GM21367 (cell line): ENCODE results near the gene DPEP1.
"Not testable (repeated sequence)": the region's sequence is repeated elsewhere in the genome, so short reads cannot be mapped to it uniquely, and the experiment has no call there.

ENCODE experiments used
- ATAC-seq: cut with Tn5 transposase; IDR thresholded peaks from one replicate; pipeline ENCODE4 v1.9.1; 2021; ENCODE audit not compliant: unreplicated experiment

Gene DPEP1

DNA sequence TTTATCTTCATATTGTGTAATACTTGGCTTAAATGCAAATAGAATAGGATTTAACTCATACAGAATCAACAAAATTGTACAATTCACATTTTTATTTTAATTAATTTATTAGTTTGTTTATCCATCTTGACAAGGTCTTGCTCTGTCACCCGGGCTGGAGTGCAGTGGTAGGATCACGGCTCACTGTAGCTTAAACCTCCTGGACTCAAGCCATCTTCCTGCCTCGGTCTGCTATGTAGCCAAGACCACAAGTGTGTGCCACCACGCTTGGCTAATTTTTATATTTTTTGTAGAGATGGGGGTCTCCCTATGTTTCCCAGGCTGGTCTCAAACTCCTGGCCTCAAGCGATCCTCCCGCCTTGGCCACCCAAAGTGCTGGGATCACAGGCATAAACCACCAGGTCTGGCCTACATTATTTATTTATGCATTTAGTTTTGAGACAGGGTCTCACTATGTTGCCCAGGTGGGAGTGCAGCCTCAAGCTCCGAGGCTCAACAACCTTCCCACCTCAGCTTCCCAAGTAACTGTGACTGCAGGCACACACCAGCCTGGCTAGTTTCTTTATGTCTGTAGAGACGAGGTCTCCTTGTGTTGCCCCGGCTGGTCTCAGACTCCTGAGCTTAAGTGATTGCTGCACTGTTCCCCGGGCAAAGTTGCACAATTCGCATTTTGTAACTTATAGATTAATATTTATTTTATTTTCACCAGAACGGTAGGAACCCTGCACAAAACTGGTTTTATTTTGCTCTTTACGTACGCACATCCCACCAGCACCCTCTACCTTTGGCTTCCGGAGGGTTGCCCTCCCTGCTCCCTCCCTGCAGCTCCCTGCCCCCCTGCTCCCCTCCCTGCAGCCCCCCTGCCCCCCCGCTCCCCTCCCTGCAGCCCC, 4.9 kb downstream of the DPEP1 start:
- ATAC-seq: no peak

DNA sequence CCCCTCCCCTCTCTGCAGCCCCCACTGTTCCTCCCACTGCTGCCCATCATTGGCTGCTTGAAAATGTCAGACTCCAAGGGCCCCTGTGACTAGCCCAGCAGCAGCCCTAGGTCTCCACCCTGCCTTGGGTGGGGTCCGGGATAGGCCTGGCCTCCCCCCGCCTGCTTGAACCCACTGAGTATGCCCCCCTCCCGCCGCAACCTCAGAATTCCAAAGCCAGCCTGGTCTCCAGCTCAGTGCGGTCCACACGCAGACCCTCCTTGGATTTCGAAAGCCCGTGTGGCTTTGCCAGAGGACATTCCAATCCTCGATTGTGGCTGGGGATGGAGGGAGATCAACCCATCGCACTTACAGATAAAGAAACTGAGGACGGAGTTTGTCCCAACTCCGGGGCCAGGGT, 6.4 kb downstream of the DPEP1 start:
- no peak for ATAC-seq

DNA sequence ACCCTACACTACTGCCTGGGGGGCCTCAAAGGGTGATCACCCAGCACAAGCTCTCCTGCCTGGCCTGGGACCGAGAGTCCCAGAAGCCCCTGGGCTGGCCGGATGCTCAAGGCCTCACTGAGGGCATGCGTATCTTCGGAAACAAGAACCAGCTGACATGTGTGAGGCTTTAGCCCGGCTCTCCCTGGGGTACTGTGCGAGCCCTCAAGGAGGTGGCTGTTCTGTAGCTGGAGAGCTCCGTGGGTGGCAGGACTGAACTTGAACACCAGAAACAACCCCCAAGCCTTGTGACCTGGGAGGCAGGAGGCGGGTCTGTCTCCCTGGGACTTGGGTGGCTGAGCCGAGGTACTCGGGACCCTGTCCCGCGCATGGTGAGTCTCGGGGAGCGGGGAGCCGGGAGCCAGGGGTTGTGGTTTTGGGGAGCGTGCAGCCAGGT, 7.0 kb downstream of the DPEP1 start:
- ATAC-seq: no peak

DNA sequence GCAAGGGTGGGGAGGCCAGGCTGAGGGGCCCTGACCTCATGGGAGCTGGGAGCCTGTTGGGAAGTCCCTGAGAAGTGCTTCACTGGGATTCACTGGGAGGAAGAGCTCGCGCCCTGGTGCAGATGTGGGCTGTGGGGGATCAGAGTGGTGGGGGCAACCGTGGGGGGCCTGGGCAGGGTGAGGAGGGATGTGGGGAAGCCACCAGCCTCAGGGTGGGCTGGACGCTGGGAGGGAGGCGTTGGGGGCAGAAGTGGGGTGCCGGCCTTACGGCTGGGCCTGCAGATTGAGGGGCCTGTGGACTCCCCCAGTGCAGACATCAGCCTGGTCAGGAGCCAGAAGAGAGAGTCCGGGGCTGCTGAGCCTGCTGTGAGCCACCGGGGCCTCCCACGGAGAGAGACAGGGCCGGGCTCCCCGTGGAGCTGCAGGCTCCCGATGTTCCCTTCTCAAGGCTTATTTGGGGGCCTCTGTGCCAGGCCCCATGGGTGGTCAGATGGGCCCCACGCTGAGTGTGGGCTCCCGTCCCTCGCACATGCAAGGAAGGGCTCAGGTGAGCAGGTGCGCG, 7.8 kb downstream of the DPEP1 start:
- ATAC-seq: no peak

DNA sequence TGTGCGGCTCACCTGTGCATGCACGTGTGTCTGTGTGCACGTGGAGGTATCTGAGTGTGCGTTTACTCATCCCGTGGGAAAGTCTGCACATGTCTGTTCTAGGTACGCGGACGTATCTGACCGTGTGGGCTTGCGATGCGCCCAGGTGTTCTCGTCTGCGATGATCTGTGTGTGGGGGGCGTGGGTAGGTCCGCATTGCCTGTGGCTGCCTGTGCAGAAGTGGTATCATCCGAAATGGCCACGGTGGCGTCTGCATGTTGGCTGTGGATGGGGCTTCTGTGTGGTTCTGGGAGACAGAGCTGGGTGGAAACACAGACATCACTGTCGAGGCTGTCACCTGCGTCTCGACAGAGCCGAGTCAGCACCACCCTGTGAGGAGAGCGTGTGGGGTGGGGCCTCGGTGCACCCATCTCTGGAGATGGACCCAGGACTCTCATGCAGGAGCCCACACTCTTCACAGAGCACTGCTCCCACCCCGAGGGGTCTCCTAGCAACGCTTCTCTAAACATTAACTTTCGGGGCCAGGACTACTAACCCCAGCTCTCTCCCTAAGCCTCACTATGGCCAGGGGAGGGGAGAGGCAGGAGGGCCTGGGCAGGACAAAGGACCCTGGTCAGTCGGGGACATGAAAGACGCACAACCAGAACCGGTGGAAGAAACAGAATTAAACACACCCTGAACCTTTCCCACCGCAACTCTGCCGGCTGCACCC, 8.4 kb downstream of the DPEP1 start:
- no peak for ATAC-seq

DNA sequence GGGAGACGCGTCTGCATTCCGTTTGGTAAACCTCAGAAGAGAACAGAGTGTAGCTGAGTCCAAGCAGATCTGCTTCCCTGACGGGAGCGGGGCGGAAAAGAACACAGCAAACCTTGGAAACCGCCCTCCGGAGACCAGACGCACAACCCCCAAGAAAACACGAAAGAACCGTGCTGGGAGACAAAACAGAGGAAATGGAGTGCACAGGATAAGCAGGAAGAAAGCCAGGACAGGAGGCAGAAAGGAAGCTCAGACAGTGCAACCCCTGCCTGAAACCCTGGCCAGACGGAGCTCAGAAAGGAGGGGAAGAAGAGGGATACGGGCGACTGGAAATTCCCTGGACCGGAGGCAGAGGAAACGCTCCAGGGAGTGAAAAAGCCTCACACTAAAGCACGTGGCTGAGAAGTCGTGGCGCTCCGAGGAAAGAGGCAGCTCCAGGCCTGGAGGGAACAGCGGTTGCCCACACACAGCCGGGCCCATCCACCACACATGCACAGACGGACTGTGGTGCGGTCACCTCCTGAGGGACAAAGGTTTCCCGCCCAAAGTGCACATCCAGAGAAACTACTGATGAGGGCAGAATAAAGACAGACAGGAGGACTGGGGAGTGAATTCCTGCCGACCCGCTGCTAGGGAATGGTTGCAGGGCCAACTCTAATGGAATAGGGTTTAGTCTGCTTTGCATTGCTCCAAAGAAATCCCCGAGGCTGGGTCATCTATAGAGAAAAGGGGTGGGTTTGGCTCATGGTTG, 10.2 kb downstream of the DPEP1 start:
- ATAC-seq: no peak

DNA sequence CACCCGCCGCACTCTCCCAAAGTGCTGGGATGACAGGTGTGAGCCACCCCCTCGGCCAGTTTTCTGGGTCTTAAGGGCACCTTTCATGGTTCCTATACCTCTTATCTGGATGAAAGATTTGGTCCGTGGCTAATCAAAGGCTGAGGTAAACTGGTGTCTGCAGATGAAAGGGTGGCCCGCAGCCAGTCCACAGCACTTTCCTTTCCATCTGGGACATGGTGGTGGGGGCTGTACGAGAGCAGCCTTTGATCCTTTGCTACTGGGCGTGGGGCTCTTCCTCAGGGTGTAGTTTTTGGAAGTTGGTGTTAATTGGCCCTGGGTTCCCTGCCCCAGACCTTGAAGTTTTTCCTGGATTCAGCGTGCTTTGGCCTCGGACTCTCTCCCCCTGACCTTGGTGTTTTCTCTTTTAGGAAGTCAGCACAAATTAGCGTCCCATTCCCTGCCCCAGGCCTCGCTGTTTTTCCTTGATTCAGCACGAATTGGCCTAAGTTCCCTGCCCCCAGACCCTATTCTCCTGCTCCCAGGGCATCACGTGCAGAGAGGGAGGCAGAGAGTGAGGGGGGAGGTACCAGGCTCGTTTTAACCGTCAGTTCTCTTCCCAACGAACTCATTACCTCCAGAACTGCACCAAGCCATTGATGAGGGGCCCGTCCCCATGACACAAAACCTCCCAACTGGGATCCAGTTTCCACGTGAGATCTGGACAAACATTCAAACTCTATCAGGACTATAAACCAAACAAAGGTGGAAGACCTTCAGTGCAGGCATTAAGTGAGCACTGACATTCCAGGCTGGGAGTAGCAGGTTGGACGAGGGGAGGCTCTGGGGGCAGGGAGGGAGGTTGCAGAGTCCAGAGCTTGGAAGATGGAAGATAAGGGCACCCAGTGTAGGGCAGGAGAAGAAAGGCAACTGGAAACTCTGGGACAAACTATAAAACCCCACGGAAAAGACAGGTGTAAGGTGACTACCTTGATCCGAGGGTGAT, 11.6 kb downstream of the DPEP1 start:
- ATAC-seq: no peak

DNA sequence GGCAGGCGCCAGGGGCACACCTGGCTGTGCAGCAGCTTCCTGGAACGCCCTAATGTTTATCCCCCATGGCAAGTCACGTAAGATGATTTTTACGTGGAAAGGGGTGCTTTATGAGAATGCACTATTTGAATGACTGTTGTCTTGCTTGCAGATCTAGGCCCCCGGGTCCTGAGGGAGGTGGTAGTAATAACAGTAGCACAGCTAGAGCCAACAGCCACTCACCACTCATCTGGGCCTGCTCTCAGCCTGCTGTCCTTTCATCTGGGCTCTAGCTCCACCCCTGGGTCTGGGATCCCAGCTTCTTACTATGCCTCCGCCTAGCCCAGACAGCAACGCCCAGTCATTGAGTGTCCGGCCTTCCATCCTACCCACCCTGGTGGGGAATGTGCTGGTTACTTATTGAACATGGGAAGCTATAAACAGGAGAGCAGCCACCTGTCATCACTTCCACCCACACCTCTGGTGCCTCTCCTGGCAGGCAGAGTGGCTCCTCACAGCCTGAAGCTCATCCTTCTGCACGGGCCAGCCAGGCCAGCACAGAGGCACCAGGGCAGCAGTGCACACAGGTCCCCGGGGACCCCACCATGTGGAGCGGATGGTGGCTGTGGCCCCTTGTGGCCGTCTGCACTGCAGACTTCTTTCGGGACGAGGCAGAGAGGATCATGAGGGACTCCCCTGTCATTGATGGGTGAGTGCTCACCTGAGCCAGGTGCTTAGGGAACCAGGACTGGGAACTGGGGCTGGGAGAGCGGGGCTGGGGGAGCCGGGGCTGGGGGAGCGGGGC, 16.6 kb downstream of the DPEP1 start:
- no peak for ATAC-seq

DNA sequence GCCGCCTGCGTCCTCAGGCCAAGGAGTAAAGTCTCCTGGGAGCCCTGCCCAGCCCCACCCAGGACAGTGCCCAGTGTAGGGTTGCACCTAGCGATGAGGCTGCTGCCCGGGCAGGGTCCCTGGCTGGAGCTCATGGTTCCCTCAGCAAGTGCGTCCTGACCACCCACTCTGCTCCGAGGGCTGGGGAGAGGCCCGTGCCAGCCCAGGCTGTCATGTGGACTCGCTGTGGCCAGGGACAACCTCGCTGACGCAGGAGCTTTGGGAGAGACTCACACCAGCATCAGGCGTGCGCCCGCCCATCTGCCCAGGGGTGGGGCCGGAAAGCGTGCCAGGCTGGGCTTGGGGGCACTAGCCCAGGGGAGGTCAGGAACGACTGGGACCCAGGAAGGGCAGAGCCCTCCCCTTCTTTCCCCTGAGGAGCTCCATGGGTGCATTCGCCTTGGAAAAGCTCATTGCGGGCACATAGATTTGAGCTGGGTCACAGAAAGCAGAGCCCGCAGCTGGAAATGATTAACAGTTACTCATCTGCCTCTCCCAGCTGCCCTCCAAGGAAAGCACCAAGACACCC, 19.7 kb downstream of the DPEP1 start:
- no peak for ATAC-seq

DNA sequence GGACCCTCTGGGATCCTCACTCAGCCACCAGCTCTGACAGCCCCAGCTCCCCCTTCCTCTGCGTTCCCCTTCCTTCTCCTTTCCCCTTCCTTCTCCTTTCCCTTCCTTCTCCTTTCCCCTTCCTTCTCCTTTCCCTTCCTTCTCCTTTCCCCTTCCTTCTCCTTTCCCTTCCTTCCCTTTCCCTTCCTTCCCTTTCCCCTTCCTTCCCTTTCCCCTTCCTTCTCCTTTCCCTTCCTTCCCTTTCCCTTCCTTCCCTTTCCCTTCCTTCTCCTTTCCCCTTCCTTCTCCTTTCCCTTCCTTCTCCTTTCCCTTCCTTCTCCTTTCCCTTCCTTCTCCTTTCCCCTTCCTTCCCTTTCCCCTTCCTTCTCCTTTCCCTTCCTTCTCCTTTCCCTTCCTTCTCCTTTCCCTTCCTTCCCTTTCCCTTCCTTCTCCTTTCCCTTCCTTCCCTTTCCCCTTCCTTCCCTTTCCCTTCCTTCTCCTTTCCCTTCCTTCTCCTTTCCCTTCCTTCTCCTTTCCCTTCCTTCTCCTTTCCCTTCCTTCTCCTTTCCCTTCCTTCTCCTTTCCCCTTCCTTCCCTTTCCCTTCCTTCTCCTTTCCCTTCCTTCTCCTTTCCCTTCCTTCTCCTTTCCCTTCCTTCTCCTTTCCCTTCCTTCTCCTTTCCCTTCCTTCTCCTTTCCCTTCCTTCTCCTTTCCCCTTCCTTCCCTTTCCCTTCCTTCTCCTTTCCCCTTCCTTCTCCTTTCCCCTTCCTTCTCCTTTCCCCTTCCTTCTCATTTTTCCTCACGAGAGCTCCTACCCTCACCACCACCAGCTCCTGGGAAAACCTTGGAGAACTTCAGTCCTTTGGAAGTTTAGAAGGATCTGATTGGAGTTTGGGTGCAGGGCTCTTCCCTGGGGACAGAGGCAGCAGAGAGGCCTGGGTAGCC, 21.3 kb downstream of the DPEP1 start:
- ATAC-seq: not testable (repeated sequence)

DNA sequence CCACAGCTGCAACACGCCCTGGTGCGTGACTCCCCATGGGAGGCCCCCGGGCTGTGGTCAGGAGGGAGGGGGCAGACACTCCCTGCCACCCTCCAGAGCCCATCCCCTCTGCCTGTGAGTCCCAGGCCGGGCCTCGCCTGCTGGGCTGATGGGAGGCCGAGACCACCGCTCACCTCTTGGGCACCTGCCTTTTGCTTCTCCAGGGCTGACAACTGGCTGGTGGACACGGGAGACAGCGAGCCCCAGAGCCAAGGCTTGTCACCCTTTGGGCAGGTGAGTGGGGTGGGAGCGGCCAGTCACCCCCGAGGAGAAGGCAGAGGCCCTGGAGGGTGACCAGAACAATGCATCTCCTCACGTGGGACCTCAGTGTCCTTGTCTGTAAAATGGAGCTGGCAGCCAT, 23.2 kb downstream of the DPEP1 start:
- no peak for ATAC-seq

DNA sequence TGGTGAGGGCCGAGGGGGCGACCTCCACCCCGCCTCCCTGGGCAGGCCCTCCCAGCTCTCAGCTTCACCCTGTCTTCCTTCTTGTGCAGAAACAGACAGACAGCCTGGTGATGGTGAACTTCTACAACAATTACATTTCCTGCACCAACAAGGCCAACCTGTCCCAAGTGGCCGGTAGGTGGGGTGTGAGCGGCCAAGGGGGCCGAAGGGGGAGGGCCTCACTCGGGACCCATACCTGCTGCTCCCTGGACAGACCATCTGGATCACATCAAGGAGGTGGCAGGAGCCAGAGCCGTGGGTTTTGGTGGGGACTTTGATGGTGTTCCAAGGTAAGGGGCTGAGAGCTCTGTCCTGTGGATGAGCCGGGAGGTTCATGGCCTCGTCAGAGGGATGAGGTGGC, 23.9 kb downstream of the DPEP1 start:
- ATAC-seq: no peak

DNA sequence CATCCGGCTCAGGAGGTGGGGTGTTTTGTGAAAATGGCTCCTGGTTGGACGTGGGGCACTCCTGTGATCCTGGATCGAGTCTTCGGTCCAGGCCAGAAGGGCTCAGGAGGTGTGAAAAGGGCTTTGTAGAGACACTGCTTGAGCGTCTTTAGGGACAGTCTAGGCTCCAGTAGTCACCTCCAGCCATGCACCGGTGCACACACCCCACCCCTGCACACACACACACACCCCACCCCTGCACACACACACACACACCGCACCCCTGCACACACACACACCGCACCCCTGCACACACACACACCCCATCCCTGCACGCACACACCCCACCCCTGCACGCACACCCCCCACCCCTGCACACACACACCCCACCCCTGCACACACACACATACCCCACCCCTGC, 25.0 kb downstream of the DPEP1 start:
- no peak for ATAC-seq

DNA sequence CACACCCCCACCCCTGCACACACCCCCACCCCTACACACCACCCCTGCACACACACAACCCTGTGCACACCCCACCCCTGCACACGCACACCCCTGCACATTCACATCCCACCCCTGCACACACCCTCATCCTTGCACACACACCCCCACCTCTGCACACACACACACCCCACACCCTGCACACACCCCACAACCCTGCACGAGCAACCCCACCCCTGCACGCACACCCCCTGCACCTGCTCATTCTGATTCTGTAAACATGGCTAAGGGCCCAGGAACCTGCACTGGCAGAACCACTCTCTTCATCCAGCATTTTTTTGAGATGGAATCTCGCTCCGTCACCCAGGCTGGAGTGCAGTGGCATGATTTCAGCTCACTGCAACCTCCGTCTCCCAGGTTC, 25.9 kb downstream of the DPEP1 start:
- ATAC-seq: no peak

DNA sequence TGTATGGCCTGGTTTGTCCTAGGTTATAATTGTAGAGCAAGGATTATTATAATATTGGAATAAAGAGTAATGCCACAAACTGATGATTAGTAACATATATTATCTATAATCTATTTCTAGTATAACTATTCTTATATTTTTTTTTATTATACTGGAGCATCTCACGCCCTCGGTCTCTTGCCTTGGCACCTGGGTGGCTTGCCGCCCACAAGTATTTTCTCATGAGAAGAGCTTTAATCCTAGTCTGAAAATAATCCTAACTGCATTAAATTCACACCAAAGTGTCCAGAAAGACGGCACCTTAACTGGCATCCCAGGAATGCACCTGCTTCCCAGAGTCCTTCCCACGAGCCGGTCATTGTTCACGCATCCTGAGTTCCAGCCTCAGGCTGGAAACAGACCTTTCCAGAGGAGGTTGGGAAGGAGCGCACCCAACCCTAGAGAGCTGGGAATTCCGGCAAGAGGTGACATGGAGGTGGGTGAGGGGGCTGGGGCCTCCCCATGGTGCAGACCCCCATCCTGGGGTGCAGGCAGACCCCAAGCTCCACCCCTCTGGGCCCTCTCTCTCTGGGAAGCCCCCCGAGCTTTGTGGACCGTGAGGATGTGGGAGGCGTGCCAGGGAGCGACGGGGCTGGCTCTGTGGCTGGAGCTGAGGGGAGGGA, 28.1 kb downstream of the DPEP1 start:
- ATAC-seq: no peak

DNA sequence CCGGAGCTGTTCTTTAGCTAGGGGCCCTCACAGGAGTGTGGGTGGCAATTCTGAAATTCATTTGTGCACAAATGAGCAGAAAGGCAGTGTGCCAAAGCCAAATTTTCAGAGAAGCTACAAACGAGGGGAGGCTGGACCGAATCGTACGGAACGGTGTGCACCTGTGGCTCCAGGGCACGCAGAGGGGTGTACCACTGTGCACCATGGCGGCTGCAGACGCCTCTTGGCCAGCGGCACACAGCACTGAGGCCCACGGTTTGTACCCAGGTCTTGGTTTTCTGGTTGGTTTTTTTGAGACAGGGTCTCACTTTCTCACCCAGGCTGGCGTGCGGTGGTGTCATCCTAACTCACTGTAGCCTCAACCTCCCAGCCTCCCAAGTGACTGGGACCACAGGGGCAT, 29.1 kb downstream of the DPEP1 start:
- no peak for ATAC-seq

DNA sequence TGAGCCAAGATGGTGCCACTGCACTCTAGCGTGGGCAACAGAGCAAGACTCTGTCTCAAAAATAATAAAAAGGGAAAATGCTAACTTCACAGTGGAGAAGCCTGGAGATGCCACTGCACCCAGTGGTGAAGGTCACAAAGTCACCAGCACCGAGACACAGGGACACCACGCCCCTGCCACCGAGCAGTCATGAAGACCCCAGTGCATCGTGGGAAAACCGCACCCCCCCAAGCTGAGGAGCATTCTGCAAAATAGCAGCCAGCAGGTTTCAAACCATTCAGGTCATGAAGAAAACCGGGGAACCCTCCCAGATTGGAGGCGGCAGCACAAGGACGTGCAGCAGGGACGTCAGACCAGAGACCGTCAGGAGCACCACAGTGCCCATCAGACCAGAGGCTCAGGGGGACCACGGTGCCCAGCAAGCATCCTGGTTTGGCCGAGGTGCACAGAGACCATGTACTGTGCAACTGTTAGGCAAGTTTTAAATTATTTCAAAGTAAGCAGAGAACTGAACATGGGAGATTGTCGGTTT, 30.4 kb downstream of the DPEP1 start:
- ATAC-seq: no peak
